H1 (cell line): ENCODE results near the gene PRSS38.

ENCODE experiments used
- CBX8 ChIP-seq: fragments of 300-800, 300-1000 bp; sonication (generic); IDR thresholded peaks from 2 replicates; pipeline ENCODE4 v1.7.1; 2016; ENCODE audit warnings: low read depth, low read length, borderline replicate concordance
- CREB1 ChIP-seq: IDR thresholded peaks from 2 replicates; pipeline ENCODE4 v1.6.1; 2012; ENCODE audit warnings: inconsistent platforms
- MAFK ChIP-seq: IDR thresholded peaks from 2 replicates; pipeline ENCODE4 v1.6.1; 2012; ENCODE audit warnings: low read depth, mild to moderate bottlenecking, improper control_type of control experiment, low read length
- POLR2A ChIP-seq, 2 experiments: IDR thresholded peaks; 1 replicate in 1 of 2; 2 replicates in 1 of 2; pipeline ENCODE4 v1.6.1; 2011; ENCODE audit warnings: low read depth in 2 of 2, low read length in 2 of 2, mild to moderate bottlenecking in 2 of 2; ENCODE audit errors: control extremely low read depth in 1 of 2
- RAD21 ChIP-seq, 2 experiments: IDR thresholded peaks in 1 of 2; conservative IDR thresholded peaks in 1 of 2; 2 replicates each; pipeline ENCODE4 v1.6.1; 2011; ENCODE audit warnings: low read depth in 2 of 2, low read length in 2 of 2, improper control_type of control experiment in 1 of 2, inconsistent platforms in 1 of 2, mild to moderate bottlenecking in 1 of 2, moderate library complexity in 1 of 2
- SIX5 ChIP-seq: IDR thresholded peaks from 2 replicates; pipeline ENCODE4 v1.6.1; 2011; ENCODE audit warnings: mild to moderate bottlenecking, low read depth, low read length
- SP1 ChIP-seq: IDR thresholded peaks from 2 replicates; pipeline ENCODE4 v1.6.1; 2011; ENCODE audit warnings: low read depth, low read length
- YY1 ChIP-seq: IDR thresholded peaks from 2 replicates; pipeline ENCODE4 v1.6.1; 2011; ENCODE audit warnings: low read depth, mild to moderate bottlenecking, low read length
- TF ChIP-seq, protein P1 (sequence below): IDR thresholded peaks from 2 replicates; pipeline ENCODE4 v1.6.1; 2012; ENCODE audit warnings: inconsistent platforms

DNA sequence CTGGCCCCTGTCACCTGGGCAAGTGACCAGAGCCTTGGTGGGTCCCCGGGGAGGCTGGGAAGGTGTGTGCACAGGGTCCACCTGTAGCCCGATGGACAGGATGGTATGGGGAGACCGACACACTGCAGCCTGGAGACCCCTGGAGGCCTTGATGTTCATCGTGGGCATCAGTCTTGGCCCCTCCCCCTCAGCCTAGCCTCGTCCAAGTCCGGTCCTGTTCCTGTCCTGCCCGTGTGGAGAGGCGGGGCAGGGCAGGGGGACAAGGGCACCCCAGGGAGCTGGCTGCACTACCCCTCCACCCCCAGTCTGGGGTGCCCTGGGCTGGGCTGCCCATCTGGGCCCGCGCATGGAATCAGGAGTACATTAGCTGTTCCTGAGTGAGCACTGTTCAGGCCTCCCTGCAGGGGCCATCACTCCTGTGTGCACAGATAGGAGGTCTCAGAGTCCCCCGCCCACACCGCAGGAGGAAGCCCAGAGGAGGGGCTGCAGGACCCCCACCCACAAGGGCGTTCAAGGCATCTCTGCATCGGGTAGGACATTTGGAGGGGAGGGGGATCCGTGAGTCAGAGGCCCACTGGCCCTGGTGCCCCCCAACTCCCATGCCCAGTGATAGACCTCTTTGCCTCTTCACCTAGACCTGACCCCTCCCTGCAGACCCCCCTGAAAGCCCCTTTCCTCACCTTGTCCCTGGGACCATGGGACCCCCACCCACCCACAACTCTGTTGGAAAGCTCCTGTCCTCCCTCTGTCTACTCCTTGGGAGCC, 69.1 kb downstream of the PRSS38 start:
- TF ChIP-seq MAFK (no peak), RAD21 (IDR thresholded peaks at IDR 0.05 in 1 of 2, conservative IDR thresholded peaks at IDR 0.05 in 1 of 2; ENCODE audit: low read depth in 2 of 2, low read length in 2 of 2) (no peak), SP1 (no peak), YY1 (no peak), CBX8 (no peak), CREB1 (no peak), POLR2A (IDR thresholded peaks at IDR 0.05; ENCODE audit: control extremely low read depth in 1 of 2, low read depth in 2 of 2, low read length in 2 of 2) (no peak), SIX5 (no peak)
- TF ChIP-seq, protein P1, sequence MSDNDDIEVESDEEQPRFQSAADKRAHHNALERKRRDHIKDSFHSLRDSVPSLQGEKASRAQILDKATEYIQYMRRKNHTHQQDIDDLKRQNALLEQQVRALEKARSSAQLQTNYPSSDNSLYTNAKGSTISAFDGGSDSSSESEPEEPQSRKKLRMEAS: no peak
